HepG2 (cell line): ENCODE data around the gene KLF13. TPM values are rescaled to one million over a fixed set of nuclear protein-coding genes. Genes with fewer than 3 reads are reported as not detected.

ENCODE experiments used
- AKAP8 ChIP-seq: sonication (generic); formaldehyde crosslinking; IDR thresholded peaks from 2 replicates; pipeline ENCODE4 v1.5.1; 2020; ENCODE audit warnings: mild to moderate bottlenecking, missing genetic modification reagents
- BCL6 ChIP-seq: IDR thresholded peaks from 2 replicates; pipeline ENCODE4 v1.6.1; 2016; ENCODE audit warnings: missing genetic modification reagents, missing compliant biosample characterization
- BHLHE40 ChIP-seq: IDR thresholded peaks from 2 replicates; pipeline ENCODE4 v1.6.1; 2011; ENCODE audit warnings: low read length, improper control_type of control experiment
- BRD4 ChIP-seq: sonication (generic); formaldehyde crosslinking; IDR thresholded peaks from 2 replicates; pipeline ENCODE4 v1.4.0; 2020; ENCODE audit warnings: missing genetic modification reagents
- HOXD1 ChIP-seq: sonication (generic); formaldehyde crosslinking; IDR thresholded peaks from 2 replicates; pipeline ENCODE4 v1.5.0; 2020; ENCODE audit warnings: missing genetic modification reagents
- IRF9 ChIP-seq: sonication (generic); formaldehyde crosslinking; IDR thresholded peaks from 2 replicates; pipeline ENCODE4 v1.8.0; 2022; ENCODE audit warnings: missing genetic modification reagents, mild to moderate bottlenecking, borderline replicate concordance
- NCOA2 ChIP-seq: sonication (generic); formaldehyde crosslinking; IDR thresholded peaks from 2 replicates; pipeline ENCODE4 v1.8.0; 2022; ENCODE audit warnings: inconsistent platforms
- NFKBIZ ChIP-seq: IDR thresholded peaks from 2 replicates; pipeline ENCODE4 v1.6.1; 2018; ENCODE audit warnings: missing genetic modification reagents, missing compliant biosample characterization
- PHF21A ChIP-seq: sonication (generic); formaldehyde crosslinking; IDR thresholded peaks from 2 replicates; pipeline ENCODE4 v1.5.0; 2020; ENCODE audit warnings: mild to moderate bottlenecking, missing genetic modification reagents
- PITX1 ChIP-seq: sonication (generic); formaldehyde crosslinking; IDR thresholded peaks from 2 replicates; pipeline ENCODE4 v1.5.1; 2020; ENCODE audit warnings: mild to moderate bottlenecking, missing genetic modification reagents
- SAP130 ChIP-seq: IDR thresholded peaks from 2 replicates; pipeline ENCODE4 v1.6.1; 2016; ENCODE audit warnings: low read depth
- SIX4 ChIP-seq: sonication (generic); formaldehyde crosslinking; IDR thresholded peaks from 2 replicates; pipeline ENCODE4 v1.4.0; 2020; ENCODE audit warnings: missing genetic modification reagents
- SOX13 ChIP-seq, 3 experiments: fragments of 450-650 bp in 1 of 3; sonication (generic) in 1 of 3; formaldehyde crosslinking in 1 of 3; IDR thresholded peaks in 2 of 3; conservative IDR thresholded peaks in 1 of 3; 2 replicates each; pipeline versions ENCODE4 v1.5.0 to v1.6.1; 2016 to 2020; ENCODE audit warnings: antibody characterized with exemption in 1 of 3, mild to moderate bottlenecking in 1 of 3, missing compliant biosample characterization in 1 of 3, missing genetic modification reagents in 1 of 3, moderate library complexity in 1 of 3
- SOX6 ChIP-seq, 2 experiments: fragments of 450-650 bp in 1 of 2; sonication (generic) in 1 of 2; formaldehyde crosslinking in 1 of 2; IDR thresholded peaks; 2 replicates each; pipeline versions ENCODE4 v1.4.0 to v1.6.1; 2017 to 2020; ENCODE audit warnings: antibody characterized with exemption in 1 of 2, mild to moderate bottlenecking in 1 of 2, missing genetic modification reagents in 1 of 2
- TCF7 ChIP-seq: sonication (generic); IDR thresholded peaks from 2 replicates; pipeline ENCODE4 v1.6.1; 2016; ENCODE audit warnings: antibody characterized with exemption, low read depth
- XRCC5 ChIP-seq: fragments of 200-400 bp; formaldehyde crosslinking; optimal IDR thresholded peaks from 2 replicates; pipeline ENCODE3; 2017; ENCODE audit warnings: mild to moderate bottlenecking, low read length
- ZFYVE20 ChIP-seq: sonication (generic); formaldehyde crosslinking; IDR thresholded peaks from 2 replicates; pipeline ENCODE4 v1.8.0; 2023; ENCODE audit warnings: low read depth, mild to moderate bottlenecking, moderate library complexity, missing genetic modification reagents, borderline replicate concordance
- ZMYM4 ChIP-seq: sonication (generic); formaldehyde crosslinking; IDR thresholded peaks from 2 replicates; pipeline ENCODE4 v1.8.1; 2023; ENCODE audit warnings: mild to moderate bottlenecking, missing genetic modification reagents
- ZNF552 ChIP-seq: sonication (generic); formaldehyde crosslinking; IDR thresholded peaks from 2 replicates; pipeline ENCODE4 v1.9.0; 2022; ENCODE audit warnings: missing genetic modification reagents, mild to moderate bottlenecking, borderline replicate concordance
- polyA plus RNA-seq, 8 experiments: library from polyadenylated mRNA; depleted of rRNA in 3 of 8; stranded (reverse) in 7 of 8; unstranded in 1 of 8; fragments of >200 nt; fragmentation: Illumina TruSeq in 4 of 8; extraction: Trizol in 4 of 8; gene quantifications; 2 replicates each; pipeline versions ENCODE4 v1.2.1 to v1.2.3, GENCODE V29; 2011 to 2016; ENCODE audit warnings: low read depth in 4 of 8, missing spikeins in 1 of 8, mixed read lengths in 1 of 8; ENCODE audit not compliant: insufficient read depth in 1 of 8
- total RNA-seq, 5 experiments: library from RNA; depleted of rRNA; stranded (reverse); fragments of >200 nt; fragmentation: Illumina TruSeq; extraction: Trizol; gene quantifications; 2 replicates each; pipeline ENCODE4 v1.2.3, GENCODE V29; 2016; ENCODE audit warnings: low read depth in 1 of 5
- TF ChIP-seq, protein P1 (sequence below): sonication (generic); formaldehyde crosslinking; IDR thresholded peaks from 2 replicates; pipeline ENCODE4 v1.8.1; 2023; ENCODE audit warnings: mild to moderate bottlenecking, moderate library complexity, missing genetic modification reagents
- TF ChIP-seq, protein P2 (sequence below): sonication (generic); formaldehyde crosslinking; IDR thresholded peaks from 2 replicates; pipeline ENCODE4 v1.8.0; 2022; ENCODE audit warnings: mild to moderate bottlenecking, missing genetic modification reagents; ENCODE audit not compliant: insufficient replicate concordance

The KLF13 gene
- total and polyA plus RNA-seq, 2 of the 13 experiments (the other 11 are each of a cell fraction or from before 2014, with no cell fraction given), result 16.8 to 25.1 TPM

DNA sequence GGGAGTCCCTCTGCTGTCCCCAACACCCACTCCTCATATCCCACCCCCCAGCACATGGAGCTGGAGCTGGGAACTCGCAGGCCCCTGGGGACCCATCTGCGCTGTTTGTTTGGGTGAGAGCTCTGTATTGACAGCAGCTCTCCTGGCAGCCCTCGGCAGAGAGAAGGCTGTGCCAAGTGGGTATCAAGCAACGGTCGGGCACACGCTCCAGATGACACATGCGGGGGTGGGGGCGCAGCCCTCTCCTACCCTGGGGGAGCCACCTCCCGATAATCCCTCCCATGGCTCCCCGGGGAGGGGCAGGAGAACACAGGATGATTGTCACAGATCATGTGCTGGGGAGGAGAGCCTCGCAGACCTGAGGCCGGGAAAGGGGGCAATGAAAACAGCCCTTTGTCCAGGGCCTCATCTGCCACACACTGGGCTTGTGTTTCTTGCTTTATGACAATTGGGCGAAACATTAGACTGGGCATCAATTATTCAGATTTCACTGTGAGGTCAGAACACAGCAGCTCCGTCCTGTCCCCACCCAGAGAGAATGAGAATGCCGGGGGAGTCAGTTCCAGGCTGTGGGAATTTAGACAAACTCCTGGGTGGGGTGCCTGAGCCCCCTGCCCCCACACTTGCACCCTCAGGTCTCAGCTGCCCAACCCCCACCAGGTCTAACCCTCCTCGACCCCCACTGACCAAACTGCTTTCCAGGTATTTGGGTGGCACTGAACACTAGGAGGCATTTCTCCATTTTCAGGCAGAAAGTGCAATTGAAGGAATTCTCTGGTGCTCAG, 46.4 kb upstream of the KLF13 start (continued):
- peak; percentile 32; the same call in 1 of the 2 replicates for TF ChIP-seq IRF9
- peak; percentile 37; the same call in 1 of the 2 replicates for TF ChIP-seq ZMYM4 (CRISPR knock-in tag)
- no peak for TF ChIP-seq SIX4
- TF ChIP-seq BHLHE40, result 0 out of 2 replicates have a peak, but pooled peaks have one; percentile 17
- 0 out of 2 replicates have a peak, but pooled peaks have one; percentile 31 for TF ChIP-seq PHF21A (CRISPR knock-in tag)
- no peak for TF ChIP-seq HOXD1 (CRISPR knock-in tag)
- TF ChIP-seq, protein P1, sequence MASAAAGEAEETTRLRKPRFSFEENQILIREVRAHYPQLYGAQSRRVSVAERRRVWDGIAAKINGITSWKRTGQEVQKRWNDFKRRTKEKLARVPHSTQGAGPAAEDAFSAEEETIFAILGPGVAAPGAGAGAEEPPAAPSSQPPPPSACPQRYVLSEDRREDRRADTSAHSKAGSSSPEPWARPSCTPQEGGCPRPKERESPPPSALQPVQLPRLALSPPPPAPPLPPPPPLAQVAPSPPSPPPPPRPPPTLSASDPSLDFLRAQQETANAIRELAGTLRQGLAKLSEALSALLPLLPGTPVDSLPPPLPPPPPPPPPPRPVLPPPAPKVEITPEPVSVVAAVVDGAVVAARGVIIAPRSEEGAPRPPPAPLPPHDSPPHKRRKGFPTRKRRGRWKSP, result 0 out of 2 replicates have a peak, but pooled peaks have one; percentile 18
- no peak for TF ChIP-seq SOX6 (IDR thresholded peaks at IDR 0.05)
- peak; percentile 85 for TF ChIP-seq SOX6 (CRISPR knock-in tag; IDR thresholded peaks at IDR 0.05)
- no peak for TF ChIP-seq BRD4 (CRISPR knock-in tag)
- TF ChIP-seq NFKBIZ, result no peak
- peak; percentile 78 for TF ChIP-seq BCL6 (CRISPR knock-in tag)
- peak; percentile 29; the same call in 1 of the 2 replicates for TF ChIP-seq NCOA2
- TF ChIP-seq AKAP8 (CRISPR knock-in tag), result no peak
- peak; percentile 30; the same call in 1 of the 2 replicates for TF ChIP-seq SAP130
- 0 out of 2 replicates have a peak, but pooled peaks have one; percentile 32 for TF ChIP-seq PITX1 (CRISPR knock-in tag)
- no peak for TF ChIP-seq ZFYVE20 (CRISPR knock-in tag)
- peak; percentile 9; the same call in 1 of the 2 replicates for TF ChIP-seq TCF7
- peak; percentile 62; the same call in 1 of the 2 replicates for TF ChIP-seq SOX13 (IDR thresholded peaks at IDR 0.05)
- peak in 1 of 2 experiments; percentile 87; a peak in 2 of 4 replicates for TF ChIP-seq SOX13 (CRISPR knock-in tag; conservative IDR thresholded peaks at IDR 0.05 in 1 of 2, IDR thresholded peaks at IDR 0.05 in 1 of 2)
- peak; percentile 39 for TF ChIP-seq XRCC5
- TF ChIP-seq, protein P2, sequence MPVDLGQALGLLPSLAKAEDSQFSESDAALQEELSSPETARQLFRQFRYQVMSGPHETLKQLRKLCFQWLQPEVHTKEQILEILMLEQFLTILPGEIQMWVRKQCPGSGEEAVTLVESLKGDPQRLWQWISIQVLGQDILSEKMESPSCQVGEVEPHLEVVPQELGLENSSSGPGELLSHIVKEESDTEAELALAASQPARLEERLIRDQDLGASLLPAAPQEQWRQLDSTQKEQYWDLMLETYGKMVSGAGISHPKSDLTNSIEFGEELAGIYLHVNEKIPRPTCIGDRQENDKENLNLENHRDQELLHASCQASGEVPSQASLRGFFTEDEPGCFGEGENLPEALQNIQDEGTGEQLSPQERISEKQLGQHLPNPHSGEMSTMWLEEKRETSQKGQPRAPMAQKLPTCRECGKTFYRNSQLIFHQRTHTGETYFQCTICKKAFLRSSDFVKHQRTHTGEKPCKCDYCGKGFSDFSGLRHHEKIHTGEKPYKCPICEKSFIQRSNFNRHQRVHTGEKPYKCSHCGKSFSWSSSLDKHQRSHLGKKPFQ (CRISPR knock-in tag), result no peak
- no peak for TF ChIP-seq ZNF552 (CRISPR knock-in tag)
